SK-N-SH treated with all-trans-retinoic acid at 6 μM for 48 hours (cell line): ENCODE results near the gene GVQW3.

Source experiments
- ATAC-seq: fragments of 200-7000 bp; cut with Tn5 transposase; 3 replicates; pipeline ENCODE4 v1.9.1; 2020; ENCODE audit warnings: mild to moderate bottlenecking, moderate library complexity
- ARNTL ChIP-seq: fragments of 450-650 bp; formaldehyde crosslinking; IDR thresholded peaks from 2 replicates; pipeline ENCODE4 v1.5.0; 2020; ENCODE audit warnings: low read depth, mild to moderate bottlenecking, moderate library complexity, borderline replicate concordance
- BACH2 ChIP-seq: fragments of 250-450 bp; sonication (Bioruptor Pico); IDR thresholded peaks from 2 replicates; pipeline ENCODE4 v1.9.0; 2021; ENCODE audit warnings: mild to moderate bottlenecking, borderline replicate concordance
- CSDC2 ChIP-seq: fragments of 250-450 bp; sonication (Bioruptor Pico); IDR thresholded peaks from 2 replicates; pipeline ENCODE4 v1.5.0; 2020; ENCODE audit warnings: mild to moderate bottlenecking, moderate library complexity
- ESRRG ChIP-seq: fragments of 250-450 bp; sonication (Bioruptor Pico); IDR thresholded peaks from 2 replicates; pipeline ENCODE4 v1.6.1; 2021; ENCODE audit warnings: mild to moderate bottlenecking
- ISL1 ChIP-seq: fragments of 250-450 bp; sonication (Bioruptor Pico); IDR thresholded peaks from 2 replicates; pipeline ENCODE4 v2.1.2; 2022; ENCODE audit warnings: mild to moderate bottlenecking, moderate library complexity
- OSR1 ChIP-seq: fragments of 250-450 bp; sonication (Bioruptor Pico); IDR thresholded peaks from 2 replicates; pipeline ENCODE4 v1.8.0; 2022; ENCODE audit warnings: moderate library complexity, mild to moderate bottlenecking, inconsistent platforms
- PPARA ChIP-seq: fragments of 250-450 bp; sonication (Bioruptor Pico); IDR thresholded peaks from 2 replicates; pipeline ENCODE4 v1.5.0; 2020; ENCODE audit warnings: mild to moderate bottlenecking, borderline replicate concordance
- RARB ChIP-seq: fragments of 250-450 bp; sonication (Bioruptor Pico); IDR thresholded peaks from 2 replicates; pipeline ENCODE4 v1.8.0; 2021; ENCODE audit warnings: mild to moderate bottlenecking, moderate library complexity
- SNAI2 ChIP-seq: fragments of 250-450 bp; sonication (Bioruptor Pico); IDR thresholded peaks from 2 replicates; pipeline ENCODE4 v1.5.0; 2020; ENCODE audit warnings: mild to moderate bottlenecking, moderate library complexity
- TCF4 ChIP-seq: fragments of 250-450 bp; sonication (Bioruptor Pico); IDR thresholded peaks from 2 replicates; pipeline ENCODE4 v1.8.0; 2021; ENCODE audit warnings: mild to moderate bottlenecking, moderate library complexity, borderline replicate concordance
- TOX ChIP-seq: fragments of 250-450 bp; sonication (Bioruptor Pico); IDR thresholded peaks from 2 replicates; pipeline ENCODE4 v1.8.0; 2021; ENCODE audit warnings: mild to moderate bottlenecking, moderate library complexity, borderline replicate concordance
- ZC3H10 ChIP-seq: fragments of 250-450 bp; sonication (Bioruptor Pico); IDR thresholded peaks from 2 replicates; pipeline ENCODE4 v1.5.1; 2021; ENCODE audit warnings: mild to moderate bottlenecking, moderate library complexity
- ZFP3 ChIP-seq: fragments of 250-450 bp; sonication (Bioruptor Pico); IDR thresholded peaks from 2 replicates; pipeline ENCODE4 v1.5.0; 2020; ENCODE audit warnings: mild to moderate bottlenecking, moderate library complexity
- ZFP30 ChIP-seq: fragments of 450-650 bp; formaldehyde crosslinking; IDR thresholded peaks from 2 replicates; pipeline ENCODE4 v1.5.0; 2022; ENCODE audit warnings: mild to moderate bottlenecking, moderate library complexity
- ZNF8 ChIP-seq: fragments of 450-650 bp; formaldehyde crosslinking; IDR thresholded peaks from 2 replicates; pipeline ENCODE4 v1.5.0; 2020; ENCODE audit warnings: mild to moderate bottlenecking, moderate library complexity
- TF ChIP-seq, protein P1 (sequence below): fragments of 250-450 bp; sonication (Bioruptor Pico); IDR thresholded peaks from 2 replicates; pipeline ENCODE4 v1.5.1; 2021; ENCODE audit warnings: mild to moderate bottlenecking, moderate library complexity
- TF ChIP-seq, protein P2 (sequence below): fragments of 250-450 bp; sonication (Bioruptor Pico); IDR thresholded peaks from 2 replicates; pipeline ENCODE4 v1.5.1; 2020; ENCODE audit warnings: low read depth, mild to moderate bottlenecking, moderate library complexity
- TF ChIP-seq, protein P3 (sequence below): fragments of 250-450 bp; sonication (Bioruptor Pico); IDR thresholded peaks from 2 replicates; pipeline ENCODE4 v1.8.0; 2021; ENCODE audit warnings: low read depth, mild to moderate bottlenecking, moderate library complexity, borderline replicate concordance
- TF ChIP-seq, protein P4 (sequence below): fragments of 250-450 bp; sonication (Bioruptor Pico); IDR thresholded peaks from 2 replicates; pipeline ENCODE4 v1.5.0; 2020; ENCODE audit warnings: mild to moderate bottlenecking, moderate library complexity

GVQW3 gene

DNA sequence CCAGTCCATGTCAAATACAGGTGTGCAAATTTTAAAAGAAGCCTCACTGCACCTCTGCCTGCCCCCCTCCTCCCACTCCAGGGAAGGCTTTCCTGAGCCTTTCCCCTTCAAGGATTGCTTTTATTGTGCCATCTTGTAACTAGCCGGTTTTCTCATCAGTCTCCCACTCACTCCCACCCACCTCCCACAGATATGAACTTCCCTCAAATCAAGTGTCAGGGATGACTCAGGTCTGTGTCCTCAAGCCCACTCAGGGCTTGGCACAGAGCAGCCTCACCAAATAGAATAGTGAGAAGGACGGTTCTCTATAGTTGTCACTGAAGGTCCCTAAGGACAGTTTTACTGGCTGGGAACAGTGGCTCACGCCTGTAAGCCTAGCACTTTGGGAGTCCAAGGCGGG is 43.2 kb upstream of the GVQW3 start (continued):
- TF ChIP-seq, protein P1, sequence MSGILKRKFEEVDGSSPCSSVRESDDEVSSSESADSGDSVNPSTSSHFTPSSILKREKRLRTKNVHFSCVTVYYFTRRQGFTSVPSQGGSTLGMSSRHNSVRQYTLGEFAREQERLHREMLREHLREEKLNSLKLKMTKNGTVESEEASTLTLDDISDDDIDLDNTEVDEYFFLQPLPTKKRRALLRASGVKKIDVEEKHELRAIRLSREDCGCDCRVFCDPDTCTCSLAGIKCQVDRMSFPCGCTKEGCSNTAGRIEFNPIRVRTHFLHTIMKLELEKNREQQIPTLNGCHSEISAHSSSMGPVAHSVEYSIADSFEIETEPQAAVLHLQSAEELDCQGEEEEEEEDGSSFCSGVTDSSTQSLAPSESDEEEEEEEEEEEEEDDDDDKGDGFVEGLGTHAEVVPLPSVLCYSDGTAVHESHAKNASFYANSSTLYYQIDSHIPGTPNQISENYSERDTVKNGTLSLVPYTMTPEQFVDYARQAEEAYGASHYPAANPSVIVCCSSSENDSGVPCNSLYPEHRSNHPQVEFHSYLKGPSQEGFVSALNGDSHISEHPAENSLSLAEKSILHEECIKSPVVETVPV (CRISPR knock-in tag), result no peak
- TF ChIP-seq ESRRG (CRISPR knock-in tag) (no peak), ISL1 (CRISPR knock-in tag) (no peak), OSR1 (CRISPR knock-in tag) (no peak), TCF4 (CRISPR knock-in tag) (no peak), ZFP30 (CRISPR knock-in tag) (no peak), RARB (CRISPR knock-in tag) (no peak)
- TF ChIP-seq, protein P2, sequence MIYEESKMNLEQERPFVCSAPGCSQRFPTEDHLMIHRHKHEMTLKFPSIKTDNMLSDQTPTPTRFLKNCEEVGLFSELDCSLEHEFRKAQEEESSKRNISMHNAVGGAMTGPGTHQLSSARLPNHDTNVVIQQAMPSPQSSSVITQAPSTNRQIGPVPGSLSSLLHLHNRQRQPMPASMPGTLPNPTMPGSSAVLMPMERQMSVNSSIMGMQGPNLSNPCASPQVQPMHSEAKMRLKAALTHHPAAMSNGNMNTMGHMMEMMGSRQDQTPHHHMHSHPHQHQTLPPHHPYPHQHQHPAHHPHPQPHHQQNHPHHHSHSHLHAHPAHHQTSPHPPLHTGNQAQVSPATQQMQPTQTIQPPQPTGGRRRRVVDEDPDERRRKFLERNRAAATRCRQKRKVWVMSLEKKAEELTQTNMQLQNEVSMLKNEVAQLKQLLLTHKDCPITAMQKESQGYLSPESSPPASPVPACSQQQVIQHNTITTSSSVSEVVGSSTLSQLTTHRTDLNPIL (CRISPR knock-in tag), result no peak
- TF ChIP-seq, all 23 proteins: peak for 0

DNA sequence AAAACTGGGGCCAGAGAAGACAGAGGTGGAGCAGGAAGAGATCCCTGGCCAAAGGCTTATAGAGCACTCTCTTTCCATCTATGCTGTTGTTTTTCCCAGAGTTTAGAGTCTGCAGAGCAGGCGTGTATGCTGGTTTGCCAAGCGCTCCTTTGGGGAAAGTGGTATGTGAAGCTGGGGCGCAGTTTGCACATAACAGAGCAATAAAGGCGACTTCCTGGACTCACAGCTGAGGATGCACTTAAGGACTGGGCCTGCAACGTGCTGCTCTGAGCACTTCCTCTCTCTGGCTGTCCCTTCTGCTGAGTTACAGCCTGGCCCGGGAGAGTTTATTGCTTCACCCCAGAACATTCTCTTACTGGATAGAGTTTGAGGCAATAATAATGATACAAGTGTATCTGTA is 41.9 kb upstream of the GVQW3 start:
- ATAC-seq, result no peak
- TF ChIP-seq, protein P3, sequence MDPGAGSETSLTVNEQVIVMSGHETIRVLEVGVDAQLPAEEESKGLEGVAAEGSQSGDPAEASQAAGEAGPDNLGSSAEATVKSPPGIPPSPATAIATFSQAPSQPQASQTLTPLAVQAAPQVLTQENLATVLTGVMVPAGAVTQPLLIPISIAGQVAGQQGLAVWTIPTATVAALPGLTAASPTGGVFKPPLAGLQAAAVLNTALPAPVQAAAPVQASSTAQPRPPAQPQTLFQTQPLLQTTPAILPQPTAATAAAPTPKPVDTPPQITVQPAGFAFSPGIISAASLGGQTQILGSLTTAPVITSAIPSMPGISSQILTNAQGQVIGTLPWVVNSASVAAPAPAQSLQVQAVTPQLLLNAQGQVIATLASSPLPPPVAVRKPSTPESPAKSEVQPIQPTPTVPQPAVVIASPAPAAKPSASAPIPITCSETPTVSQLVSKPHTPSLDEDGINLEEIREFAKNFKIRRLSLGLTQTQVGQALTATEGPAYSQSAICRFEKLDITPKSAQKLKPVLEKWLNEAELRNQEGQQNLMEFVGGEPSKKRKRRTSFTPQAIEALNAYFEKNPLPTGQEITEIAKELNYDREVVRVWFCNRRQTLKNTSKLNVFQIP (CRISPR knock-in tag), result no peak
- TF ChIP-seq ZFP3 (CRISPR knock-in tag) (no peak), ISL1 (CRISPR knock-in tag) (no peak), CSDC2 (CRISPR knock-in tag) (no peak), TOX (CRISPR knock-in tag) (no peak), TCF4 (CRISPR knock-in tag) (no peak), ZC3H10 (CRISPR knock-in tag) (no peak), ZNF8 (CRISPR knock-in tag) (no peak), RARB (CRISPR knock-in tag) (no peak)
- TF ChIP-seq, protein P4, sequence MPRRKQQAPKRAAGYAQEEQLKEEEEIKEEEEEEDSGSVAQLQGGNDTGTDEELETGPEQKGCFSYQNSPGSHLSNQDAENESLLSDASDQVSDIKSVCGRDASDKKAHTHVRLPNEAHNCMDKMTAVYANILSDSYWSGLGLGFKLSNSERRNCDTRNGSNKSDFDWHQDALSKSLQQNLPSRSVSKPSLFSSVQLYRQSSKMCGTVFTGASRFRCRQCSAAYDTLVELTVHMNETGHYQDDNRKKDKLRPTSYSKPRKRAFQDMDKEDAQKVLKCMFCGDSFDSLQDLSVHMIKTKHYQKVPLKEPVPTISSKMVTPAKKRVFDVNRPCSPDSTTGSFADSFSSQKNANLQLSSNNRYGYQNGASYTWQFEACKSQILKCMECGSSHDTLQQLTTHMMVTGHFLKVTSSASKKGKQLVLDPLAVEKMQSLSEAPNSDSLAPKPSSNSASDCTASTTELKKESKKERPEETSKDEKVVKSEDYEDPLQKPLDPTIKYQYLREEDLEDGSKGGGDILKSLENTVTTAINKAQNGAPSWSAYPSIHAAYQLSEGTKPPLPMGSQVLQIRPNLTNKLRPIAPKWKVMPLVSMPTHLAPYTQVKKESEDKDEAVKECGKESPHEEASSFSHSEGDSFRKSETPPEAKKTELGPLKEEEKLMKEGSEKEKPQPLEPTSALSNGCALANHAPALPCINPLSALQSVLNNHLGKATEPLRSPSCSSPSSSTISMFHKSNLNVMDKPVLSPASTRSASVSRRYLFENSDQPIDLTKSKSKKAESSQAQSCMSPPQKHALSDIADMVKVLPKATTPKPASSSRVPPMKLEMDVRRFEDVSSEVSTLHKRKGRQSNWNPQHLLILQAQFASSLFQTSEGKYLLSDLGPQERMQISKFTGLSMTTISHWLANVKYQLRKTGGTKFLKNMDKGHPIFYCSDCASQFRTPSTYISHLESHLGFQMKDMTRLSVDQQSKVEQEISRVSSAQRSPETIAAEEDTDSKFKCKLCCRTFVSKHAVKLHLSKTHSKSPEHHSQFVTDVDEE (CRISPR knock-in tag), result no peak
- TF ChIP-seq, protein P2 (CRISPR knock-in tag), result no peak

DNA sequence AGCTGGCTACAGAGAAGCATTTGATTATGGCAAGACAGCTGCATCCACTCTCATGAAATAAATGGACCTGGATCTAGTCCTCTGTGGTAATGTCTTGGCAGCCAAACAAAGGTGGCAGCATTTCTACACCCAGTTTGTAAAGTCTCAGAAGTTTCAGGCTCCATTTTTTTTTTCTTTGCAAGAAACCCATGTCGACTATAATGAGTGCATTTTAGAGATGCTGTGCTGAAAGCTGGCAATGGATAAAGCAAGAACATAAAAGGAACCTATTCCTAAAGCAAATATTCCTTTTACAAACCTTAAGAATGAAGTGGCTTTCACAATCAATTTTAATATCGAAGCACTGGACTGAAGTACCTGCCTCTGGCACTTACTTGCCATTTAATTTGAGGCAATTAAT is 33.7 kb upstream of the GVQW3 start:
- no peak for ATAC-seq
- TF ChIP-seq TOX (CRISPR knock-in tag) (no peak), ZC3H10 (CRISPR knock-in tag) (no peak), CSDC2 (CRISPR knock-in tag) (no peak), SNAI2 (CRISPR knock-in tag) (no peak), ZFP3 (CRISPR knock-in tag) (no peak), OSR1 (CRISPR knock-in tag) (no peak)

DNA sequence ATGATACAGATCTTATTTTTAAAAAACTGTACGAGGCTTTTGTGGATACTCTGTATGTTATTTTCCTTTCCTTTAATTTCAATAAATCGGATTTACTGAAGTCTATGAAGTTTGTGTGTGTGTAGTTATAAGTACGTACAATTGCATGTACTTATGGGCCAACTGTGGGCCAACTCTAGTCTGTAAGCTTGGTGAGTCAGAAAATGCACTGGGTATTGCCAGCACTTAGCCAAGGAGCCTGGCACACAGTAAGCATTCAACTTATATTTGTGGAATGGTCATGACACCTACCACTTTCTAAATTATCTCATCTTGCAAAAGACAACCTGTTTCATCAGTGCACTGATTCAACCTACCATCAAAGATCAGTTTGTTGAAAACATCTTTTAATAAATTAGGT is 32.8 kb upstream of the GVQW3 start:
- ATAC-seq, result no peak
- no peak for TF ChIP-seq ARNTL (CRISPR knock-in tag)
- TF ChIP-seq, protein P1 (CRISPR knock-in tag), result no peak
- no peak for TF ChIP-seq BACH2 (CRISPR knock-in tag)
- no peak for TF ChIP-seq ZC3H10 (CRISPR knock-in tag)
- TF ChIP-seq ZFP3 (CRISPR knock-in tag), result no peak
- no peak for TF ChIP-seq ESRRG (CRISPR knock-in tag)
- no peak for TF ChIP-seq CSDC2 (CRISPR knock-in tag)
- TF ChIP-seq, protein P4 (CRISPR knock-in tag), result no peak
- no peak for TF ChIP-seq SNAI2 (CRISPR knock-in tag)
- no peak for TF ChIP-seq ISL1 (CRISPR knock-in tag)
- no peak for TF ChIP-seq PPARA (CRISPR knock-in tag)
- no peak for TF ChIP-seq ZFP30 (CRISPR knock-in tag)
- no peak for TF ChIP-seq TOX (CRISPR knock-in tag)
- TF ChIP-seq, protein P3 (CRISPR knock-in tag), result no peak
